ENCODE results near the gene DLGAP4. TPM values are rescaled to one million over a fixed set of nuclear protein-coding genes. Genes with fewer than 3 reads are reported as not detected.
A peak's percentile ranks its signal among the peaks of the same experiment; 100 is the strongest.
"Not testable (repeated sequence)": the region's sequence is repeated elsewhere in the genome, so short reads cannot be mapped to it uniquely, and the experiment has no call there.

DLGAP4 gene
- polyA plus RNA-seq, 5 donors: 46.9 to 81.3 (median 64.7) TPM

DNA sequence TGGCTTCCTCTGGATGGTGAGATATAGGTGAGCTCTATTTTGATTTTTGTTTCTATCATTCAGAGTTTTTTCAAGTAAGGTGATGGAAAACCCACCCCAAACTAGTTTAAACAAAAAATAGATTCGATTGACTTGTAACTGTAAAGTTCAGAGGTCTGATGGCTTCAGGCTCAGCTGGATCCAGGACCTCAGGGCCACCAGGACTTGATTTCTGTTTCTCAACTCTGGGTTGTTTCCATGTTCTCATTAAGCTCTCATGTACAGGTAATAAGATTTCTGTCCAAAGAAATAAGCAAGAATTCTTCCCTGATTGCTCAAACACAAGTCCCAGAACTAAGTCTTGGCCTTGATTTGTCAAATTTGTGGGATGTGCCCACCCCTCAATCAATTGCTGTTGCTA is 67.0 kb downstream of the DLGAP4 start:
- DNase-seq: no peak

DNA sequence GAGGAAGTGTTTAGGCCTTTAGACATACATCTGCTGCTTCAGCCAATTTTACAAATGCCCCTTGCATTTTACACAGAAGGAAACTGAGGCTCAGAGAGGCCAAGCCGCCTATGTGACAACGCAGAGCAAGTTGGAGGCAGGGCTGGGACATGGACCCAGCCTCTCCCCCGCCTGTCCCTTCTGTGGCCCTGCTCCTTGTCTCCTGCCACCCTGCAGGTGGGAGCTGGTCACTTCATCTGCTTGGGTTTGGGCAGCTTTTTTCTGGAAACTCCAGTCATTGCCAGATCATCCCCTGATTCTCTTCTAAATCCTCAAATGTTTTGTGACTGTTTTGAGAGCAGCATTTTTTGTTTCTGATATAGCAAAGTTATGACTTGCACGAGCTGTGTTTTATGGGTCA is 68.9 kb downstream of the DLGAP4 start:
- no peak for DNase-seq

DNA sequence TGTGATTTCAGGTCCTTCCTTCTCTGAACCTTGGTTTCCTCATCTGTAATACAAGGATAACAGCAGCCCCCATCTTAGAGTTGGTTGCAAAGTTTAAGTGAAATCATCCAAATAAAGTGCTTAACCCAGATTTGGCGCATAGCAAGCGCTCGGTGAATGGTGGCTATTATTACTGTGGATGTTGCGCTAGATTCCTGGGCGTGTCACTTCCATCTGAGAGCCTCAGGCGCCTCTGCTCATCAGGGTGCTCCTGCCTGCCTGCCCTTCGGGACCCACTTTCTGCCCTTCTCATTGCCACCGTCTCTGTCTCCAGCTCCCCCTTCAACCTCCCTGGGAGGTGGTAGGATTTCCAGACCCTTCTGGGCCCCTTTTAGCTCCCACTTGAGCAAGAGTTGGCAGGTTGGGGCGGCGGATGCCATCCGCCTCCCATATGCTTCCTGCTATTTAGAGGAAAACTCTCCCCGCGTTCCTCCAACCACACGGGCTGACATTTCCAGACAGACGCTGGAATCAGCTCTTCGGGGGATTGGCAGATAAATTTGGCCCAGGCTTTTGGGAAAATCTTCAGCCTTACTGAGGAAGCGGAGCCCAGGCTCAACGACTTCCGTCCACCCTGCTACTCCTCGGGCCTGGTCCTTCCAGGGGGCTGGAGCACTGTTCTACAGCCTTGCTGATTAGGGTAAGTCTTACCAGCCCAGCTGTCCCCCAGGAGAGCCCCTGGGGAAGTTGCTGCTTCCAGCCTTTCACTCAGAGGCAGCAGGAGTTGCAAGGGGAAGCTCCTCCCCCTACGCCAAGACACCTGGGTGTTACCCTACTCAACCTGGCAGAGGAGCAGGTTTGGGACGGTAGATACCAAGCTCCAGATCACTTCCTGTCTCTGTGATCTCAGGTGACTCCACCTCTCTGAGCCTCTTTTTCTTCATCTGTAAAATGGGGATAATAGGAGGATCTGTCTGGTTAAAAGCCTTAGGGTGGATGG is 71.5 kb downstream of the DLGAP4 start:
- no peak for DNase-seq

DNA sequence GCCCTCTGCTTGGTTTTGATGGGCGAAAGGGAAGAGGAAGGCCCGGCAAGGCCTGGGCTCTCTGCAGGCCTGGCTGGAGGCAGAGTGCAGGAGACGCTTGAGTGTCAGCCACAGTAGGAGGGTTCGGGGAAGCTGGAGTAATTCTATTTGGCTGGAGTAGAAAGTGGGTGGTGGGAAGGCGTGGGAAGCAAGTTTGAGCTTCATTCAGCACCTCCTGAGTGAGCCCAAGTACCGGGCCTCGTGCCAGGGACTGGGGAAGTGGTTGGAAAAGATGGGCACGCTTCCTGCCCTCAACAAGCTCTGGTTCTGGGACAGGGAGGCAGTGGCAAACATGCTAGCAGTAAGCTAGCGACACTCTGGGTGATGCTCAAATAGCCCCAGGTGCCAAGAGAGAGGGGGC is 72.5 kb downstream of the DLGAP4 start:
- DNase-seq: no peak

DNA sequence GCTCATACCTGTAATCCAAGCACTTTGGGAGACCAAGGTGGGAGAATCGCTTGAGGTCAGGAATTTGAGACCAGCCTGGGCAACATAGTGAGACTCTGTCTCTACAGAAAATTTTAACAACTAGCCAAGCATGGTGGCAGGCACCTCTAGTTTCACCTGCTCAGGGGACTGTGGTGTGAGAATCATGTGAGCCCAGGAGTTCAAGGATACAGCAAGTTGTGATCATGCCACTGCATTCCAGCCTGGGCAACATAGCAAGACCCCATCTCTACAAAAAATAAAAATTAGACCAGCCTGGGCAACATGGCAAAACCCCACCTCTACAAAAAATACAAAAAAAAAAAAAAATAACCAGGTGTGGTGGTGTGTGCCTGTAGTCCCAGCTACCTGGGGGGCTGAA is 73.8 kb downstream of the DLGAP4 start:
- DNase-seq: not testable (repeated sequence)

DNA sequence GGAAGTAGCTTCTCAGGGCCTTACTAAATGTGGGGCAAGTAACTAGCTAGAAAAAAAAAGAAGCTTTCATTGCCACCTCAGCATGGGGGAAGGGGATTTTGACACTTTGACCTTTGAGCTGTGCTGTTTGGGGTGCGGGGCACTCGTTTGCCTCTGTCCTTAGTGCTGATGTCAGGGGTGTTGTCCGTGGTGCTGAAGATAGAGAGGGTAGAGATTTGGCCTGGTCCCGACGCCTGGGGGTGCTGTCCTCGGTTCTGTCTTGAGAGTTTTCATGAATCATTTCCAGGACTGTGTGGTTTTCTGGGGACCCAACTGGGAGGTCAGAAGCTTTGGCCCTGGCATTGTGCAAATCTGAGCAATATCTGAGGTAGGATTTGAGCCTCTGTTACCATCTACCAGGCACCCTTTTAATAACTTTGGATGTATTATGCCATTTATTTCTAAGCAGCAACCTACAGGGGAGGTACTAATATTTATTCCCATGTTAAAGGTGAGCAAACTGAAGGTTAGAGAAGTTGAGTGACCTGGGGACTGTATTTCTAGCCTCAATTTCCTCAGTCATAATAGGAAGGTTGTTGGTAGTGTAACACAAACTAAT is 78.0 kb downstream of the DLGAP4 start:
- DNase-seq: peak in 1 of 2 donors; percentile 26

DNA sequence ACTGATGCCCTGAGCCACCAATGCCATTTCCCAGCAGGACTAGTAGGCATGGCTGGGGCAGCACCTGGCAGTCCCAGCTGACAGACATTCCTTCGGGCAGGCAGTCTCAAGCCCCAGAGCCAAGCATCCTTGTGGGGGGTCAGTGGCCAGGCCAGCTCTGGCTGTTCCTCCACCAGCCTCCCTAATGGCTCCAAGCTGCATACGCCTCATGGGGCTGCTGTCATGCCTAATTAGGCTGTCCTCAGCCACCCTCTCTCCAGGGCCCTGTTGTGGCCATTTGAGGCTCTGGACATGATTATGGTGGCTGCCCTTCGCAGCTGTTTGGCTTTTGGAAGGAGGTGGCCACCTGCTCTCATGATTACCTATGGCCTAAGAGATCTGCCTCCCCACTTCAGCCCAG is 79.4 kb downstream of the DLGAP4 start:
- DNase-seq: no peak

DNA sequence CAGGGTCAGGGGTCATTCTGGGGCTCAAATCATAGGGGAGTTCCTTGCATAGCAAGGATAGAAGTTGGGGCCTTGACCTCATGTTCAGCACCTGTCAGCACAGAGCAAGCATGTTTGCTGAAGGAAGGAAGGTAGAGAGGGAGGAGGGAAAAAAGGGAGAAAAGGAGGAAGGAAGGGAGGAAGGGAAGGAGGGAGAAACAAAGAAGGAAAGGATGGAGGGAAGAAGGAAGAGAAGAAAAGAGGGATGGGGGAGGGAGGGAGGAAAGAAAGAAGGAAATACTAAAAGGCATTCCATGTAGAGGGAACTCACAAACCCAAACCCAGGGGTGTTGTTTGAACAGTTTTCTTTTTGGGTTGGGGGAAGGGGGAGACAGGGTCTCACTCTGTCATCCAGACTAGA is 80.1 kb downstream of the DLGAP4 start:
- DNase-seq: no peak

DNA sequence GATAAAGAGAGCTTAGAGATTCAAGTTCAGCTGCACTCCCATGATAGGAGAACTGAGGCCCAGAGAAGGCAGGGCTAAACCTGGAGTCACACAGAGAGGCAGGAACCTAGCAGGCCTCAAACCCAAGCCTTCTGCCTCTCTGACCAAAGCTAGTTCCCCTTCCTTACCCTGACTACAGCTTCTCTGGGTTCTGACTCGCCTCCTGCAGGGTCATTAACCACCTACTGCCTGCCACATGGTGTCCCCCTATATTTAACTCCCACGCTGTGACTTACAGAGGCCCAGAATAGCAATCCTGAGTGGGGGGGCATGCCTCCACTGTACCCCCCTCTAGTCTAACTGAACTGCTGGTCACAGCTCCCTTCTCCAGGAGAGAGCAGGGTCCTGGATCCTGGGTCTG is 84.1 kb downstream of the DLGAP4 start:
- no peak for DNase-seq

DNA sequence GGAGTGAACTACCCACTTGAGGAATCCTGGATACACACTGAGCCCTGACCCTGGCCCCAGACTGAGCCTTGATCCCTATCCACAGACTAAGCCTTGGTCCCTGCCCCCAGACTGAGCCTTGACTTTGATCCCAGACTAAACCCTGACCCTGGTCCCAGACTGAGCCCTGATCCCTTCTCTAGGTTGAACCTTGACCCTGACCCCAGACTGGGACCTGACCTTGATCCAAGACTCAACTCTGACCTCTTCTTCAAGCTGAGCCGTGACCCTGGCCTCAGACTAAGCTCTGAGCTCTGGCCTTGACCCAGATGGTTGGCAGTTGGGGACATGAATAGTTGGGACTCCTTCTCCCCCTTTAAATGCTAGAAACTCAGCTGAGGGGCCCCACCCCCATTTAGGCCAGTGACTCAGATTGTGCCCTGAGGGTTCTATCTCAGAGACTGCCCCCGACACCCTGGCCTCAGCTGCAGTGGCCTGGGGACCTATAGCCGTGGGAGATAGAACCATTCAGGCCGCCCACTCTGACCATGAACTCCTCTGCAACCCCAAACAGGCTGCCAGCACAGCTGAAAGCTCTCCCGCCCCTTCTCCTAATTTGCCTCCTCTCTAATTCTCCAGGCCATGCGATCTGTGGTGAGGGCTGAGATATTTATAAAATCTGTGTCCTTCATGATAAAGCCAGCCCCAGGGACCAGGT is 84.7 kb downstream of the DLGAP4 start:
- no peak for DNase-seq

DNA sequence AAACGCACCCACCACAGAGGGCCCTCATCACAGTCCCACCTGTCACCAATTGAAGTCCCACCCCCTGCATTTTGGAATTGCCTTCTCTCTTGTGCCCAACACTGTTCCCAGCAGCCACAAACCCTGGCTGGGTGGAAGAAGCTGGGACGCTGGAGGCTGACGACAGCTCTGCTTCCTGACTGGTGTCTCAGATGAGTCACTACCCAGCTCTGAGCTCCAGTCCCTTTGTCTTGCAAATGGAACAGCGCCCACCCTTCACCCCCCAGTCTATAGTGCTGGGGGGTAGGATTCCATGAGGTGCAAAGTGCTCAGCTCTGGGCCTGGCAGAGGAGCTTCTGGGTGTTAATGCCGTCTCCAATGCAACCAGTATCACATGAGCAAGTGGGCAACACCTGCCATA is 85.3 kb downstream of the DLGAP4 start:
- no peak for DNase-seq

DNA sequence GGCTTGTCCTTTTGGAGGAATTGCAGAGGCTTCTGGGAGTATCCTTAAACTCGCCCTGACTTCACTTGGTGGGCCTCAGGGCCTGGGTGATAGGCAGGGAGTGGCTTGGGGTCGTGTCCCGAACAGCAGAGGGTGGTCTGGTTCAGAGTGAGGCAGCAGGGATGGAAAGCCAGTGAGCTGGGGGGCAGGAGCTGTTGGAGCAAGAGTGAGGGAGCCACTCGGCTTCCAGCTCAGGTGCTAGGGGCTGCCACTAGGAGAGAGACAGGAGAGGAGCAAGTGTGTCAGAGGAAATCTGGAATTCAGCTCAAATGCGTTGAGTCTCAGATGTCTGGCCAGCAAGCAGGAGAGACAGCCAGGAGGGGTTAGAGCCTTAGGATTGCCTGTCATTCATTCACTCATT is 85.8 kb downstream of the DLGAP4 start:
- no peak for DNase-seq

DNA sequence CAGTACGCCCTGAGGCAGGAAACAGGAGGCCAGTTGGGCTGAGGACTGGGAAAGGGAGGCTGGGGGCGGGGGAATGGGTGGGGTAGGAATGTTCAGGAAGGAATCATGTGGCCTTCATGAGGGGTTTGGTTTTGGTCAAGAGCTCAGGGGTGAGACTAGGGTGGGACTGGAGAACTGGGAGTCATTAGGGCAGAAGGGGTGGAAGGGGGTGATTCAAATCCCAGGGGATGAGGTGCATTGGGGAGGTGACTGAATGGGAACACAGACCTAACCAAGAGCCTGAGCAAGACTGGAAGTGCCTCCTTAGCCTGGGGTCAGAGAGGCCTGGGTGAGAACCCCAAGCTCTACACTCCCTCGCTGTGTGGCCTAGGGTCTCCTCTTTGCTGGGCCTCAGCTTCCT is 86.8 kb downstream of the DLGAP4 start:
- DNase-seq: no peak

DNA sequence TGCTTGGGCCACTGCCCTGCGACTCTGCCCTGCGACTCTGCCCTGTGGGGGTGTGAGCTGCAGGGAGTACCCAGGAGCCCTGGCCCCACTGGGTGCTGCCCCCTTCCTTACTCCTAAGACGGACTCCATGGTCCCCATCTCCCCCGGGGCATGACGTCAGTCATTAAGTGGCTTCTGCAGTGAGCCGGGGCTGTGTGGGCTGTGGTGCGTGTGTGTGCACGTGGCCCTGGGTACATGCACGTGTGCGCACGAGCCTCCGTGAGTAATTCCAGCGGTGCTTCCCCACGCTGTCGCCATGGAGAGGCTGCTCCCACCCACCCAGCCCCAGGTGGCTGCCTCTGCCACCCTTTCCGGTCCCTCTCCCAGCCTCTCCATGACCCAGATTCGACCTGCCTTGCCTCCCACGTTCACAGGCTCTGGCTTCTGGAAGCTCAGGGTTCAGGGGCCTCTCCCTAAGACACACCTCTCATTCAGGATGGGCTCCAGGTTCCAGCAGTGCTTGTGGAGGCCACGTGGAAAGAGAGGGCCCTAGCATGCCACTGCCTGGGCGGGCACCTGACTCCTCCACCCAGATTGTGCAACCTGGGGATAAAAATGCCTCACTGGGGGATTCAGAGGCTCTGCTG is 88.3 kb downstream of the DLGAP4 start:
- no peak for DNase-seq

DNA sequence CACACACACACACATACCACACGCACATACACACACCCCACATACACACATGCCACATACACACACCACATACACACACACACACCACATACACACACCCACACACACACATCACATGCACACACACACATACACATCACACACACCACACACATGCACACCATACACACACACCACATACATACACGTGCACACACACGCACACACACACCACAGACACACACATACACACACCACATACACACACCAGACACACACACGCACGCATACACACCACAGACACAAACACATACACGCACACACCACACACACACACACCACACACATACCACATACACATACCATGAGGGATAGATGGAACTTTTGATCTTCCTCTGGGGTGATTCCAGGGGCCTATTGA is 90.2 kb downstream of the DLGAP4 start:
- DNase-seq: no peak

DNA sequence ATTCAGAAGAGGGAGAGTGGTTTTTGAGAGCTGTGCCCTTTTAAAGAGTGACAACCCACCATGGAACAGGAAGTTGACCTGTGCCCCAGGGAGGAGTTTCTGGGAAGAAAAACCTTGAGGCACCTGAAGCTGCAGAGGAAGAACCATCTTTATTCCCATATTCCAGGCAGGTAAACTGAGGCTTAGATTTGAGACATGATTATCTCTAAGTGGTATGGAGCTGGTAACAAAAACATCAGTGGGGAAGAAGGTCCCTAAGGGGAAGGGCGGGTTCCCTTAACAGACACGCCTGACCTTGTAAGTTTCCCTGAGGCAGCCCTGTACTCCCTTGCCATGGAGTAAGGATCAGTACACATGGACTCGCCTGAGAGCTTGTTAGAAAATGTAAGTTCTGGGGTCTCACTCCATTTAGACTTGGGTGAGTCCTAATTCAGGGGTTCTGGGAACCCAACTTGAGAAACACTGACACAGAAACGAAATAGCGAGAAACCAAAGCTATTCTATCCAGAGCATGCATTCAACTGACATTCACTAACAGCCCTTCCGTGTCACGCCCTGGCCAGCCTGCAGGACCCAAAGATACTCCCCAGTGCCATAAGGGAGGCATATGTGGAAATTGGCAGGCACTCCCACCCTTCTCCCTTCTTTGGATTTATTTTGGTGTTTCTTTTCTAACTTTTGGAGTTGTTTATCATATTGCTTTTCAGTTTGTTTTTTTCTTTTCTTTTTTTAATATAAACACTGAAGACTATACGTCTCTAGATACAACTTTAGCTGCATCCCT is 90.9 kb downstream of the DLGAP4 start:
- no peak for DNase-seq

DNA sequence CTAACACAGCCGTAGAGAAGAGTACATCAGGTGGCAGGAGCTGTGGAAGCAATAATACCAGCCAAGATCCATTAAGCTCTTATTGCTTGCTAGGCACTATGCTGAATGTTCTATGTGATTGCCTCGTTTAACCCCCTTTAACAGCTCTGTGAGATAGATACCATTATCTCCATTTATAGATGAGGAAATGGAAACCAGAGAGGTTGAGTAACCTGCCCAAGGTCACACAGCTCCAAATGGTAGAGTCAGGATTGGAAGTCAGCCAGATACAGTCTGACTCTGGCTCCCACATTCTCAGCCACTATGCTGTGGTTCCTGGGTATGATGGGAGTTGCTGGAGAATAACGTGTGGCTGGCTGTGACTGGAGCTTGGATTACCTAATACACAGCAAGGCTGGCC is 92.4 kb downstream of the DLGAP4 start:
- DNase-seq: no peak

DNA sequence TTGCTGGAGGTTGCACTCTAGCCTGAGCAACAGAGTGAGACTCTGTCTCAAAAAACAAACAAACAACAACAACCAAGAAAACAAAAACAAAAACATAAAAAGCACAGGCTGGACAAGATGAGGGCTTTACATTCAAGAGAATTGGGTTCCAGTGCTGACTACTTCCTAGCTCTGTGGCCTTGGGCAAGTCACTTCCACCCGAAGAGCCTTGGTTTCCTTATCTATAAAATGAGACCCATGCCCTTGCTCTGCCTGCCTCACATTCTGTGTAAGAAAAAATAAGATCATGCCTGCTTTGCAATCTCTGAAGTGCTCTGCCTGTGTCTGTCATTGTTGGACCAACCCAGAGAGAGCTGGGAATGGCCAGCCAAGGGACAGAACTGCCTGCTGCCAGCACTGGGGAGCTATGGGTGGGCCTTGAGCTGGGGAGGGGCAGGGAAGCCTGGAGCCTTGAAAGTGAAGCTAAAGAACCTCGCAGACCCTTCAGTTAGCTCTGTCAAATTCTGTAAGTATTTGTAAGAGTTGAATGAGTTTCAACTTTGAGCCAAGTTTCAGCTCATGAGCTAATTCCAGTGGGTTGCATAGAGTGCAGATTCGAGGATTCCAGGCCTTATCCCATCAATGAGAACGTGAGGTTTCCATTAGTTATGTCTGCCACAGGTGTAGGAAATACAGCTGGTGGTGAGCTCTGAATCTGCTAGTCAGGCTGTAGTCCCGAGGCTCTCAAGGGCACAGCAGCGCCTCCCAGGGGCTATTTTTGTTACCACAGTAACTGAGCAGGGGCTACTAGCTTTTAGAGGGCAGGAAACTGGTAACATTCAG is 93.2 kb downstream of the DLGAP4 start:
- peak in 1 of 2 donors; percentile 21 for DNase-seq

DNA sequence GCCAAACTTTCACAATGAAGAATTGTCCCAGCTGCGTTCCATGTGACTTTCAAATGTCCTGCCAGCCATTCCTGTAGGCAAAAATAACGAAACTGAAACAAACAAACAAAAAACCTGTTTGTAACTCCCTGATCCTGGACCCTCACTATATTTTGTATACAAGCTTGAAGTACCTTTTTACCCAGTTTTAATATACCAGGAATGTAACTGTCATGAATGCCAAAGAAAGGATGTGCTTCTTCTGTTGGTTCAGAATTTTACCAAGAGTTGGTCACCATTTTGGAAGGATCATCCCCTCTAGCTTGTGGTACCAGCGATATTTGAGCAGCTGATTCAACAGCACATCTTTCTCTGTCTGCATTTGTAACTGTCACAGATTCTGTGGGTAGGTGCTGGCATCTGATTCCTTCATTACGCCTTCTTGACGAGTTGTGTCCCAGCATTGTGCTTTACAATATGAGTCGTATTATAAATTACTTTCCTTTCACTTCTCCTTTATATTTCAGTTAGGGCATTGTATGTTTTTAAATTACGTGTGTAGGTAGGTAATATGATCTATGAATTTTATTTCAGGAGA is 93.9 kb downstream of the DLGAP4 start:
- no peak for DNase-seq

All from right lung (tissue), 5 donors.